PC-9 (cell line): Measurements from ENCODE around the gene HMGCR.

Experiments
- EZH2 ChIP-seq: fragments of 200-600 bp; sonication (generic); IDR thresholded peaks from 2 replicates; pipeline ENCODE4 v1.8.0; 2017; ENCODE audit warnings: antibody characterized with exemption, low read depth
- TF ChIP-seq, protein P1 (sequence below): fragments of 200-600 bp; sonication (generic); conservative IDR thresholded peaks from 2 replicates; pipeline ENCODE4 v1.6.1; 2017; ENCODE audit warnings: mixed run types, antibody characterized with exemption, mild to moderate bottlenecking, moderate library complexity

DNA sequence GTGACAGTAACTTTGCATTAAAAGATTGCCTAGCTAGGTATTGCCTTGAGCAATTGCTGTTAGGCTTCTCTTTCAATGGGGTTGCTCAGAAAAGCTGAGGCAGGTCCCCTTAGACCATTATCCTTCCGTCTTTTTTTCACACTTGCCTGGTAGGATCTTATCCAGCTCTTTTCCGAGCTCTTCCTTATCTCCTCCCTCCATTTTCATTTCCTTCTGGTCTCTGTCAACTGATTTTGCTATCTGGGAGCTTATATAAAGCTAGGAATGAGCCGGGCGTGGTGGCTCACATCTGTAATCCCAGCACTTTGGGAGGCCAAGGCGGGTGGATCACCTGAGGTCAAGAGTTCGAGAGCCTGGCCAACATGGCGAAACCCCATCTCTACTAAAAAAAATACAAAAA is 6.6 kb upstream of the HMGCR start:
- TF ChIP-seq, protein P1, sequence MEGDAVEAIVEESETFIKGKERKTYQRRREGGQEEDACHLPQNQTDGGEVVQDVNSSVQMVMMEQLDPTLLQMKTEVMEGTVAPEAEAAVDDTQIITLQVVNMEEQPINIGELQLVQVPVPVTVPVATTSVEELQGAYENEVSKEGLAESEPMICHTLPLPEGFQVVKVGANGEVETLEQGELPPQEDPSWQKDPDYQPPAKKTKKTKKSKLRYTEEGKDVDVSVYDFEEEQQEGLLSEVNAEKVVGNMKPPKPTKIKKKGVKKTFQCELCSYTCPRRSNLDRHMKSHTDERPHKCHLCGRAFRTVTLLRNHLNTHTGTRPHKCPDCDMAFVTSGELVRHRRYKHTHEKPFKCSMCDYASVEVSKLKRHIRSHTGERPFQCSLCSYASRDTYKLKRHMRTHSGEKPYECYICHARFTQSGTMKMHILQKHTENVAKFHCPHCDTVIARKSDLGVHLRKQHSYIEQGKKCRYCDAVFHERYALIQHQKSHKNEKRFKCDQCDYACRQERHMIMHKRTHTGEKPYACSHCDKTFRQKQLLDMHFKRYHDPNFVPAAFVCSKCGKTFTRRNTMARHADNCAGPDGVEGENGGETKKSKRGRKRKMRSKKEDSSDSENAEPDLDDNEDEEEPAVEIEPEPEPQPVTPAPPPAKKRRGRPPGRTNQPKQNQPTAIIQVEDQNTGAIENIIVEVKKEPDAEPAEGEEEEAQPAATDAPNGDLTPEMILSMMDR, result no peak
- TF ChIP-seq EZH2, result no peak
